Fibroblast of mammary gland (primary cell): ENCODE measurements around the gene TNPO1.

Source experiments
- DNase-seq: peaks from one replicate; pipeline ENCODE4 v3.0.0-alpha.2; 2010; ENCODE audit warnings: low read depth
- H3K4me3 ChIP-seq: 2 replicates; pipeline ENCODE4 v1.5.1; 2011; ENCODE audit warnings: low read depth, mild to moderate bottlenecking, low read length, moderate library complexity; ENCODE audit not compliant: control insufficient read depth
- TF ChIP-seq, protein P1 (sequence below): conservative IDR thresholded peaks from 2 replicates; pipeline ENCODE4 v1.5.1; 2011; ENCODE audit warnings: low read depth, low read length, inconsistent platforms; ENCODE audit not compliant: control insufficient read depth, insufficient read depth

TNPO1 gene

DNA sequence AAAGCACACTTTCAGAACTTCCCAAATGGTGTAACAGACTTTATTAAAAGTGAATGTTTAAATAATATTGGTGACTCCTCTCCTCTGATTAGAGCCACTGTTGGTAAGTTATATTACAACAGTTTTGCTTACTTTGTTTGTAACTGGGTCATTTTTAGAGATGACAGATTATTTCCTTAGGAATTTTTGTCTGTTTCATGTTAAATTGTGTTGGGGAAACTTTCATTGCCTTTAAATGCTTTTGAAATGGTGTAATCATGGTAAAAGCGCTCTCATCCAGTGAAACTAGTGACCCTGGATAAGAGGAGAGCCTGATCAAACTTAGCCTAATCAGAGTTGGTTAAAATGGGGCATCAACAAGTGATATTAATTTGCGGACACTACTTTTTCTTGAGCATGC lies 39.4 kb downstream of the TNPO1 start:
- no peak for DNase-seq
- TF ChIP-seq, protein P1, sequence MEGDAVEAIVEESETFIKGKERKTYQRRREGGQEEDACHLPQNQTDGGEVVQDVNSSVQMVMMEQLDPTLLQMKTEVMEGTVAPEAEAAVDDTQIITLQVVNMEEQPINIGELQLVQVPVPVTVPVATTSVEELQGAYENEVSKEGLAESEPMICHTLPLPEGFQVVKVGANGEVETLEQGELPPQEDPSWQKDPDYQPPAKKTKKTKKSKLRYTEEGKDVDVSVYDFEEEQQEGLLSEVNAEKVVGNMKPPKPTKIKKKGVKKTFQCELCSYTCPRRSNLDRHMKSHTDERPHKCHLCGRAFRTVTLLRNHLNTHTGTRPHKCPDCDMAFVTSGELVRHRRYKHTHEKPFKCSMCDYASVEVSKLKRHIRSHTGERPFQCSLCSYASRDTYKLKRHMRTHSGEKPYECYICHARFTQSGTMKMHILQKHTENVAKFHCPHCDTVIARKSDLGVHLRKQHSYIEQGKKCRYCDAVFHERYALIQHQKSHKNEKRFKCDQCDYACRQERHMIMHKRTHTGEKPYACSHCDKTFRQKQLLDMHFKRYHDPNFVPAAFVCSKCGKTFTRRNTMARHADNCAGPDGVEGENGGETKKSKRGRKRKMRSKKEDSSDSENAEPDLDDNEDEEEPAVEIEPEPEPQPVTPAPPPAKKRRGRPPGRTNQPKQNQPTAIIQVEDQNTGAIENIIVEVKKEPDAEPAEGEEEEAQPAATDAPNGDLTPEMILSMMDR, result no peak
- H3K4me3 ChIP-seq, result no peak overlapping the region

DNA sequence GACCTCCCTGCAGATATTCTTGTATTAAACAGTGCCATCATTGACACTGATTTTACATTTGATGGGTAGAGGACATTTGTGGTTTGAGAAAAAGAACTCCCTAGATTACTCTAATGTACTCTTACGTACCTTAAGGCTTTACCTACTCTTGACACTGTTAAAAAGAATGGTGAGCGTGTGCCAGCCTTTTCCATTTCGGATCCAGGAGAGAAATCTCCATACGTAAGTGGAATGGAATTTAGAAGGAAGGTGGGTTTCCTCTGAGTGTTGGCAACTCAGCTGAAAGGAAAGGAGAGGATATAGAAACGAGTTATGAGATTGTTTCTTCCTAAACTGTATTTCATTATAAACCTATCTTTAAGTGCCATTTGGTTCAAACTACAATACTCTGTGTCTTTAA lies 40.9 kb downstream of the TNPO1 start:
- TF ChIP-seq, protein P1, result no peak
- DNase-seq, result no peak
- H3K4me3 ChIP-seq, result no peak overlapping the region

DNA sequence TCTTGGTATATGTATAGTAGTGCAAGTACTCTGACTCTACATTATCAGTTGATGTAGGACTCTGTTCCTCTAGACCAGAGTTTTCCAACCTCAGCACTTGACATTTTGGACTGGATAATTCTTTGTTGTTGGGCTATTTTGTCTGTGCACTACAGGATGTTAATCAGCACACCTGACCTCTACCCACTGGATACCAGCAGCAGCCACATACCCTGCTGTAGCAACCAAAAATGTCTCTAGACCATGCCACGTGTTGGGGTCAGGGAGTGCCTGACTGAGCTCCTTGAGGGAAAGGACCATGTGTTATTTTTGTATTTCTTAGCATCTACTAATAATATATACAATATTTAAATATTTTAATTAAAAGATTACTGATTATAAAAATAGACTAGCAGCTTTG lies 42.7 kb downstream of the TNPO1 start:
- H3K4me3 ChIP-seq, result no peak overlapping the region
- DNase-seq, result no peak
- TF ChIP-seq, protein P1, result no peak

DNA sequence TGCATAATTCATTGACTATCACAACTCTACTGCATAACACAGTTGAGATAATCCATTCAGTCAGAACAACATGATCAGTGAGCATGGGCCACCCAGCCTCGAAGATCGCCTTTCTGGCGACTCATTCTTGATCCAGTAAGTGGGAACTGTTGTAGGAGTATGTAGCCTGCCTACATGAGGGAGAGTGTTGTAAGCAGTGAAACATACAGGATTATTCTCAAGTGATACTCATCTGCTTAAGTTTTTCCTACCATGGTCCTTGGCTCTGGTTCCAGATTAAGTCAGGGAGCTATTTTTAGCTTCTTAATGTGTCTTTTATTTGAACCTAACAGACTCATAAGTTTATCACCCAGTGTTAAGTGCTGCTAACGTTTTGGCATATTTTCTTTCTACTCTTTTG lies 44.0 kb downstream of the TNPO1 start:
- peak; percentile 78 for DNase-seq
- no peak overlapping the region for H3K4me3 ChIP-seq
- TF ChIP-seq, protein P1, result no peak

DNA sequence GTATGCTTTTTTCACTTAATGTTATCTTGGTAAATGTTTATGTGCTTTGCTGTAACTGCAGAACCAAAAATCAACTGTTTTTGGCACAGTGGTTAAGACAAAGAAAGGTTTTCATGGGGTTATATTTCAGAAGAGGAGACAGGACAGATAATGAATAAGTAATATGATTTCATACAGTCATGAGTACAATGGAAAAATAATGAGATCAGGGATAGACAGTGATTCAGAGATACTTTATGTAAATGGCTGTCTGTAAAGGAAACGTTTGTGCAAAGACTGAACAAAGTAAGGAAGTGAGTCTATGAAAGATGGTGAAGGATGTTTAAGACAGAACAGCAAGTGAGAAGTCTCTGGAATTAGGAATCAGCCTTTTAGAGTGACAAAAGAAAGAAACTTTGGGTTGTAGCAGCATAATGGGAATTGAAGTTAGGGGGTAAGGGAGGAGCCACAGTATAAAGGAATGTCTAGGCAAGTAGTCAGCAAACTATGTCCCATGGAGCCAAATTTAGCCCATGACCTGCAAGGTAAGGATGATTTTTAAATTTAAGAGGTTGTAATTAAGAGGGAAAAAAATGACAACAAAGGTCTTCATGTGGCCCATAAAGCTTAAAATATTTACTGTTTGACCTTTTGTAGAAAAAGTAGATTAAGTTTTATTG lies 55.0 kb downstream of the TNPO1 start:
- DNase-seq, result no peak
- H3K4me3 ChIP-seq, result no peak overlapping the region
- TF ChIP-seq, protein P1, result no peak

DNA sequence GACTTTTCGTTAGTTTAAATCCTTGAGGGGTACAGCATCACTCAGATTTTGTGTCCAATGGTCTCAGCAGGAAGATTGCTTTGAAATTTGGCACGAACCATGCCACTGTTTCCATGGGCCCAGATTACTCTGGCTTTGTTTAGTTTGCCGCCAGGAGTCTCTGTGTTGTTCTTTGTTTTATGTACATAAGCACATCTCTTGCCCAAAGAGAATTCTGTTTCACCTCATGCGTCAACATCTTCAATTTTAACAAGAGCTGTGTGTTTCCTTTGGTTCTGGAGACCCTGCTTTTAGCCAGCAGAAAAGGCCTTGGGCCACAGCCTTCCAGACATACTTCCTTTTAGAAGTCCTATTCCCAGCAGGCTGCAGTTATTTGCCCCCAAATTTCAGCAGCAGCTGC lies 62.4 kb downstream of the TNPO1 start:
- TF ChIP-seq, protein P1, result no peak
- no peak for DNase-seq
- no peak overlapping the region for H3K4me3 ChIP-seq

DNA sequence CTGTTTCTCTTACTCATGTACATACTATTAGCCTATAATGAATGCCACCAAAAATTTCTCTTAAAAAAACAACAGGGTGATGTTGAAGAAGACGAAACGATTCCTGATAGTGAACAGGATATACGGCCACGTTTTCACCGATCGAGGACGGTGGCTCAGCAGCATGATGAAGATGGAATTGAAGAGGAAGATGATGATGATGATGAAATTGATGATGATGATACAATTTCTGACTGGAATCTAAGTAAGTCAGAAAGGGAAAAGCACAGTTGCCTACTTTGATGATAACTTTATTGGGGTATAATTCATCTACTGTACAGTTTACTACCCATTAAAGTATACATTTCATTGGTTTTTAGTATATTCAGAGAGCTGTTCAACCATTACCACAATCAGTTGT lies 66.5 kb downstream of the TNPO1 start:
- TF ChIP-seq, protein P1, result no peak
- no peak overlapping the region for H3K4me3 ChIP-seq
- no peak for DNase-seq
